RWPE1 (cell line): ENCODE measurements around the gene AKT3.

Experiments
- CTCF ChIA-PET: fragments of 350-600 bp; sonication (Branson Sonifier 250); formaldehyde crosslinking; extraction: SDS; loops from one replicate; lab custom pipeline; 2021; lab: Yijun Ruan, JAX
- POLR2A ChIA-PET: fragments of 400-600 bp; formaldehyde crosslinking; extraction: SDS; loops from one replicate; lab custom pipeline; 2020; ENCODE audit warnings: antibody characterized with exemption; ENCODE audit not compliant: low non-redundant PET; lab: Yijun Ruan, JAX
- DNase-seq: peaks from one replicate; pipeline ENCODE4 v3.0.0; 2012; ENCODE audit warnings: low spot score
- H3K27ac ChIP-seq: fragments of 450-650 bp; 2 replicates; pipeline ENCODE4 v1.5.1; 2017
- TF ChIP-seq, protein P1 (sequence below): fragments of 450-650 bp; conservative IDR thresholded peaks from 2 replicates; pipeline ENCODE4 v1.5.1; 2017; ENCODE audit warnings: low read depth, mild to moderate bottlenecking

The AKT3 gene

DNA sequence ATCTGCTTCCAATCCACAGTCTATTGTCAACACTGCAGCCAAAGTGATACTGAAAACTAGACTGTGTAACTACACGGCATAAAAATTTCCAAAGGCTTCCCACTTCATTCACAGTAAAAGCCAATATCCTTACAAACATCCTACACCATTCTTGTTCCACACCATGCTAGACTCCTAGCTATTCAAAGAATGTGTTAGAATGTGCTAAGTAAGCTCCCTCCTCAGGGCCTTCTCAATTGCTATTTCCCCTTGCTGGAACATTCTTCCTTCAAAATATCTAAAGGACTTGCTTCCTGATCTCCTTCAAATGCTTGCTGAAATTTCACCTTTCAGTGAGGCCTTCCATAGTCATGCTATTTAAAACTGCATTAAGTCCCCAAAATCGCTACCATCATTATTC is 228.1 kb downstream of the AKT3 start:
- ChIA-PET POLR2A (no interaction called here), CTCF (no interaction called here)
- DNase-seq, result no peak
- H3K27ac ChIP-seq, result no peak overlapping the region
- TF ChIP-seq, protein P1, sequence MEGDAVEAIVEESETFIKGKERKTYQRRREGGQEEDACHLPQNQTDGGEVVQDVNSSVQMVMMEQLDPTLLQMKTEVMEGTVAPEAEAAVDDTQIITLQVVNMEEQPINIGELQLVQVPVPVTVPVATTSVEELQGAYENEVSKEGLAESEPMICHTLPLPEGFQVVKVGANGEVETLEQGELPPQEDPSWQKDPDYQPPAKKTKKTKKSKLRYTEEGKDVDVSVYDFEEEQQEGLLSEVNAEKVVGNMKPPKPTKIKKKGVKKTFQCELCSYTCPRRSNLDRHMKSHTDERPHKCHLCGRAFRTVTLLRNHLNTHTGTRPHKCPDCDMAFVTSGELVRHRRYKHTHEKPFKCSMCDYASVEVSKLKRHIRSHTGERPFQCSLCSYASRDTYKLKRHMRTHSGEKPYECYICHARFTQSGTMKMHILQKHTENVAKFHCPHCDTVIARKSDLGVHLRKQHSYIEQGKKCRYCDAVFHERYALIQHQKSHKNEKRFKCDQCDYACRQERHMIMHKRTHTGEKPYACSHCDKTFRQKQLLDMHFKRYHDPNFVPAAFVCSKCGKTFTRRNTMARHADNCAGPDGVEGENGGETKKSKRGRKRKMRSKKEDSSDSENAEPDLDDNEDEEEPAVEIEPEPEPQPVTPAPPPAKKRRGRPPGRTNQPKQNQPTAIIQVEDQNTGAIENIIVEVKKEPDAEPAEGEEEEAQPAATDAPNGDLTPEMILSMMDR, result no peak

DNA sequence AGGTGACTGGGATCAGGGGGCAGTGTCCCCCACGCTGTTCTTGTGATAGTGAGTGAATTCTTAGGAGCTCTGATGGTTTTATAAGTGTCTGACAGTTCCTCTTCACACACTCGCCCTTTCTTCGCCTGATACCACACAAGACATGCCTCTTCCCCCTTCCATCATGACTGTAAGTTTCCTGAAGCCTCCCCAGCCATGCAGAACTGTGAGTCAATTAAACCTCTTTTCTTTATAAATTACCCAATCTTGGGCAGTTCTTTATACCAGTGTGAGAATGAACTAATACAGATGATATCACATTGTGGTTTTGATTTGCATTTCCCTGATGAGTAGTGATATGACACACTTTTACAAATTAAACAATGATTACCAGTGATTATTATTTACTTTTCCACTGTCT is 229.9 kb downstream of the AKT3 start:
- DNase-seq, result no peak
- H3K27ac ChIP-seq, result no peak overlapping the region
- ChIA-PET CTCF (no interaction called here), POLR2A (no interaction called here)
- TF ChIP-seq, protein P1, result no peak

DNA sequence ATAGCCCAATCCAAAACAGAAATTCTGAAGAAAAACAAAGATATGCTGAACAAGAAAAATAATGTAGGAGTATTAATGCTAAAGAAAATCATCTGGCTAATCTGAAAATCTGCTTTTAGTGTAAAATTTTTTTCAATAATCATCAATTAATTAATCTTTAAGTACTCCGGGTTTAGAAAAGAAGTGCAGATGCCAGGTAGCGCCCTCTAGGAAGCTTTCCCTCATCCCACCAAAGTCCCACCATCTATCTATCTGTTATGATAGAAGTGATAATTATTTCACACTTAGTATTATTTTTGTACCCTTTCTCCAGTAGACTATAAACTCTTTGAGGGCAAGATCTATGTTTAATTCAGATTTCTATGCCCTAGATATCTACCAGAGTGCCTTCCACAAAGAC is 240.3 kb downstream of the AKT3 start:
- DNase-seq, result no peak
- TF ChIP-seq, protein P1, result no peak
- H3K27ac ChIP-seq, result no peak overlapping the region
- CTCF ChIA-PET, result interaction anchor here (0.6 kb wide), 1 partner anchor 1996 kb away, joined by 6 read pairs; no protein-coding TSS in a partner anchor
- POLR2A ChIA-PET, result no interaction called here

DNA sequence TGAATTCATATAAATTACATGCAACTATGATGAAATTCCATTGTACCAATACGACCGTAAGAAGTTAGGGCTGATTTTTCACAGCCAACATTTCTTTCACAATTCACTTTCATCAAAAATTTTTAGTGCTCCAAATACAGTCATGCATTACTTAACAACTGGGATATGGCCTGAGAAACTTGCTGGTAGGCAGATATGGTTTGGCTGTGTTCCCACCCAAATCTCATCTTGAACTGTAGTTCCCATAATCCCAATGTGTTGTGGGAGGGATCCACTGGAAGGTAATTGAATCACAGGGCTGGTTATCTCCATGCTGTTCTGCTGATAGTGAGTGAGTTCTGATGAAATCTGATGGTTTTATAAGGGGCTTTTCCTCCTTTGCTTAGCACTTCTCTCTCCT is 244.4 kb downstream of the AKT3 start:
- DNase-seq, result no peak
- TF ChIP-seq, protein P1, result no peak
- ChIA-PET POLR2A (no interaction called here), CTCF (no interaction called here)
- no peak overlapping the region for H3K27ac ChIP-seq

DNA sequence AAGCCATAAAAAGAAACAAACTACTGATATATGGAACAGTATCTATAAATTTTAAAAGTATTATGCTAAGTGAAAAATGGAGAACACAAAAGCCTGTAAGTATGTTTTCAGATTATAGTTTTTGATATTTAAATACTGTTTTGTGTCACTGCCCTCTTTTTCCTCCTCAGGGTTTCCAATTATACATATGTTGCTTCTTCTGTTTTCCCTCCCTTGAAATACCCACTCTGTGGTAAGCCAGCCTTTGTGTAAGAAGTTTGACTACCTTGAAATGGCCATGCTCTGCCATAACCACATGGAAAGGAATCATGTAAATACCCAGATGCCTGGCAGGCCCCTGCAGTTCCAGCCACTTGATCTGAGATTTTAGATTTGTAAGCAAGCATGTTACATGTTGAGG is 248.3 kb downstream of the AKT3 start:
- H3K27ac ChIP-seq, result no peak overlapping the region
- DNase-seq, result no peak
- ChIA-PET CTCF (interaction anchor here (0.6 kb wide), 1 partner anchor 11 kb away, joined by 3 read pairs; no protein-coding TSS in a partner anchor), POLR2A (no interaction called here)
- TF ChIP-seq, protein P1, result no peak

DNA sequence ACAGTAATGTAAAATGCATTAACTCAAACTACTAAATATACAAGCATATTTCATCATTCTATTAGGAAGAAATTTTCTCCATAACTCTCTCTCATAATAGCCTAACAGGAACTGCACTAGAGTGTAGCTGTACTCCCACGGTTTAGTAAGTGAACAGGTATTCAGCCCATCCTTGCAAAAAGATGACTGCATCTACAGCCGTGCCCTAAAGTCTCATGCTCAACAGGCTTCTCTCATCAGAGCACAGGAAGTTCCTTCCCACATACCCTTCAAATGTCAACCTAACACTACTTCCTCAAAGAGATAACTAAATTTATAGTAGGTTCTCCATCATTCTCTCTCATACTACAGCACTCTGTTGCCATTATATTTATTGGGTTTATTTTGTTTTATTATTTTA is 251.6 kb downstream of the AKT3 start:
- CTCF ChIA-PET, result no interaction called here
- POLR2A ChIA-PET, result no interaction called here
- DNase-seq, result peak; percentile 59
- H3K27ac ChIP-seq, result no peak overlapping the region
- TF ChIP-seq, protein P1, result no peak

DNA sequence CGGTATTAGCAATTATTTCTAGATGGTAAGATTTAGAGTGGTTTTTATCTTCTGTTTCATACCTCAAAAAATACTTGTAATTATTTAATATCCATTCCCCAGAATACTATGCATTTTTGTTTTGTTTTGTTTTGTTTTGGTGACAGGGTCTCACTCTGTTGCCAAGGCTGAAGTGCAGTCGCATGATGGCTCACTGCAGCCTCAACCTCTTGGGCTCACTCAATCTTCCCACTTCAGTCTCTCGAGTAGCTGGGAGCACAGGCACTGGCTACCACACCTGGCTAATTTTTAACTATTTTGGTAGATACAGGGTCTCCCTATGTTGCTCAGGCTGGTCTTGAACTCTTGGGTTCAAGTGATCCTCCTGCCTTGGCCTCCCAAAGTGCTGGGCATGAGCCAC is 252.7 kb downstream of the AKT3 start:
- DNase-seq, result no peak
- H3K27ac ChIP-seq, result no peak overlapping the region
- TF ChIP-seq, protein P1, result no peak
- ChIA-PET CTCF (no interaction called here), POLR2A (no interaction called here)
